ENCODE measurements around the gene CFB. TPM values are rescaled to one million over a fixed set of nuclear protein-coding genes. Genes with fewer than 3 reads are reported as not detected.
"Not testable (repeated sequence)": the region's sequence is repeated elsewhere in the genome, so short reads cannot be mapped to it uniquely, and the experiment has no call there.

The CFB gene
- total RNA-seq, 1 donor from 2014 or later: 476 TPM

DNA sequence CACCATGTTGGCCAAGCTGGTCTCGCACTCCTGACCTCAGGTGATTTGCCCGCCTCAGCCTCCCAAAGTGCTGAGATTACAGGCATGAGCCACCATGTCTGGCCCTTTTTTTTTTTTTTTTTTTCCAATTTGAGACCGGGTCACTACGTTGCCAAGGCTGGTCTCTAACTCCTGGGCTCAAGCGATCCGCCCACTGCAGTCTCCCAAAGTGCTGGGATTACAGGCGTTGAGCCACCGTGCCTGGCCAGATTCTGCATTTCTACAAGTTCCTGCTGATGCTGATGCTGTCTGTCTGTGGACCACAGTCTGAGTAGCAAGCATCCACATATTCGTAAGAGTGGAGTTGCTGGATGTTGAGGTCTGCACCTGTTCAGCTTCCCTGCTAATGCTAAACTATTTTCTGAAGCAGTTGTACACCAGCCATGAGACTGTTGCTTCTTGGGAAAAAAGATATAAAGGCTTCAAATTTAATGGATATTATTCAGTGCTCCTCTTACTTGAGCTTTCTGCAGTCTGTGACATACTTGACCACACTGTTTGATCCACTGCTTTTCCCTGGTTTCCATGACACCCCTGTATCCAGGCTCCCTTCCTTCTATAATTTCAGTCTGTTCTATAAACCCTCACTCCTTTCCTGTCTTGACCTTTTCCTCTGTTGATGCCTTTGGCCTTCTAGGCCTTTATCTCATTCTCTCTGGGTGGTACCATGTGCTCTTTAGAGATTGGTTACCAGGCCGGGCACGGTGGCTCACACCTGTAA lies 33.9 kb upstream of the CFB start:
- DNase-seq (ENCODE audit: low spot score): no peak

DNA sequence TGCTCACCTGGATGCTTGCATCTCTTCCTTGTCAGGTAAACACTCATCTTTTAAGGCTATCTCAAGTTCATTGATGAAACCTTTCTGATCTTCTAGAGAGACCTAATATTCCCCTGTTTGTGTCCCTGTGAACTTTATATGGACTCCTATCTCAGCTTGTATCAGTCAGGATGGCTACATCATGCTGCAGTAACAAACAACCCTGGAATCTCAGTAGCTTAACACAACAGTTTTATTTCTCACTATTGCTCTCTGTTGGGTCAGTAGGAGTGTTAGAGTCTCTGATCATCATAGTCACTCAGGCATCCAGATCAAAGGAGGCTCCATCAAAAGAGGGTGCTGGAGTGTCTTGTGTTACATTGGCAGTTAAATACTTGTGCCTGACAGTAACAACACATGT lies 30.5 kb upstream of the CFB start:
- no peak for DNase-seq (ENCODE audit: low spot score)

DNA sequence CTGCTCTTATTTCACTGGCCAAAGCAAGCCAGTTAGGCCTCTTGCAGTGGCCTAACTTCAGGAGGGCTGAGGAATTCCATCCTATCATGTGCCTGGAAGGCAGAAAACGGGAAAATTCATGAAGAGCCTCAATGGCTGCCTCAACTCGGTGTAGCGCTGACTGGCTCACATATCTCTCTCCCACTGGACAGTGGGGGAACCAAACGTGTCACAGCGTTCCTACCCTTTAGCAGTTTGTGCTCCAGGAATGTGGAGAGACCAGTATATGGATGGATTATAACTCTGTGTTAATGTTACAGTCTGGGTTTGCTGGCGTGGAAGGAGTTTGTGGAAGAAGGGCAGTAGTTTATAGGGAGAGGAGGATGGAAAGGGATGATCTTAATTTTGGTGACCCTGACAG lies 30.1 kb upstream of the CFB start:
- no peak for DNase-seq (ENCODE audit: low spot score)

DNA sequence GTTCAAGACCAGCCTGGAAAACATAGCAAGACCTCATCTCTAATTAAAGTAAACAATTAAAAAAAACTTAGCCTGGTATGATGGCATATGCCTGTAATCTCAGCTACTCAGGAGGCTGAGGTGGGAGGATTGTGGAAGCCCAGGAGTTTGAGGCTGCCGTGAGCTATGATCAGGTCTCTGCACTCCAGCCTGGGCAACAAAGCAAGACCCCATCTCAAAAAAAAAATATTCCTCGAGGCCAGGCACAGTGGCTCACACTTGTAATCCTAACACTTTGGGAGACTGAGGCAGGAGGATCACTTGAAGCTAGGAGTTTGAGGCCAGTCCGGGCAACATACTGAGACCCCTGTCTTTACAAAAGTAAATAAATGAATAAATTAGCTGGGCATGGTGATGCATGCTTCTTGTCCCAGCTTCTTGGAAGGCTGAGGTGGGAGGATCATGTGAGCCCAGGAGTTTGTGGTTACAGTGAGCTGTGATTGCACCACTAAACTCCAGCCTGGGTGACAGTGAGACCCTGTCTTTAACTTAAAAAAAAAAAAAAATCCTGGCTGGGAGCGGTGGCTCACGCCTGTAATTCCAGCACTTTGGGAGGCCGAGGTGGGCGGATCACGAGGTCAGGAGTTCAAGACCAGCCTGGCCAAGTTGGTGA lies 27.7 kb upstream of the CFB start:
- DNase-seq (ENCODE audit: low spot score): no peak

DNA sequence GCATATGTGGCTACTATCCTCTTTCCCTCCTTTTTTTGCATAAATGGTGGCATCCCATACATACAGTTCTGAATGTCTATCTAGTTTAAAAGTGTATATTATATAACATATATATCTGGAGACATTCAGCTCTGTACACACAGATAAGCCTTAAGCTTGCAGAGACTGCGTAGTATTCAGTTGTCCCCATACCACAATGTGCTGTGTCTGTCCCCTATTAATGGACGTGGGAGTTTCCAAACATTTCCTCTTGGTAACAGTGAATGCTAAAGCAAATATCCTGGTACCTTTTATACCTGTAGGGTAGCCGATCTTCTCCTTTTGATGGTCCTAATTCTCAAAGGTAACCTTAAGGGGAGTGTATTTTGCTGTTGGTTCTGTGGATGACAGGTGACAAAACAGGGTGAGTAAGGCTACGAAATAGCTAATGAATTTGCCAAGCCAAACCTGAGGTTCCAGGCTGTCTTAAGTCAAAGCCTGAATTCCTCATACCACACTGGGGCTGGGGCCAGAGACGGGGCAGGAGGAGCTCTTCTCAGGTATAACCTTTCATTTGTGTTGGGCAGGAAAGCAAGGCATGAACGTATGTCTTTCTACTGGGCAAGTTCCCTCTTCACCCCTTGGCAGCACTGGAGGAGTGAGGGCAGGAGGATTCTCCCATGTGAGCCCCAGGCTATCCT lies 26.1 kb upstream of the CFB start:
- no peak for DNase-seq (ENCODE audit: low spot score)

- DNase-seq (ENCODE audit: low spot score): no peak
Observed at GRCh38 chr6:31920811-31921210, 25.1 kb upstream of the CFB start.

- no peak for DNase-seq (ENCODE audit: low spot score)
Observed at GRCh38 chr6:31922942-31923341, 23.0 kb upstream of the CFB start.

GRCh38 chr6:31927242-31927862 lies 18.5 kb upstream of the CFB start, which contains the start of gene C2:
Gene C2 (plus strand): TSS chr6:31927717. CDS start chr6:31927753, 36 bp downstream.
- no peak for DNase-seq (ENCODE audit: low spot score)

GRCh38 chr6:31927863-31928671 lies 17.8 kb upstream of the CFB start:
- DNase-seq (ENCODE audit: low spot score): no peak

GRCh38 chr6:31928672-31928939 lies 17.3 kb upstream of the CFB start:
- no peak for DNase-seq (ENCODE audit: low spot score)

- DNase-seq (ENCODE audit: low spot score): no peak
Observed at GRCh38 chr6:31930962-31931361, 14.9 kb upstream of the CFB start.

DNA sequence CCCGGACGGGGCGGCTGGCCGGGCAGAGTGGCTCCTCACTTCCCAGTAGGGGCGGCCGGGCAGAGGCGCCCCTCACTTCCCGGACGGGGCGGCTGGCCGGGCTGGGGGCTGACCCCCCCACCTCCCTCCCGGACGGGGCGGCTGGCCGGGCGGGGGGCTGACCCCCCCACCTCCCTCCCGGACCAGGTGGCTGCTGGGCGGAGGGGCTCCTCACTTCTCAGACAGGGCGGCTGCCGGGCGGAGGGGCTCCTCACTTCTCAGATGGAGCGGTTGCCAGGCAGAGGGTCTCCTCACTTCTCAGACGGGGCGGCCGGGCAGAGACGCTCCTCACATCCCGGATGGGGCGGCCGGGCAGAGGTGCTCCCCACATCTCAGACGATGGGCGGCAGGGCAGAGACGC lies 13.8 kb upstream of the CFB start:
- DNase-seq (ENCODE audit: low spot score): not testable (repeated sequence)

DNA sequence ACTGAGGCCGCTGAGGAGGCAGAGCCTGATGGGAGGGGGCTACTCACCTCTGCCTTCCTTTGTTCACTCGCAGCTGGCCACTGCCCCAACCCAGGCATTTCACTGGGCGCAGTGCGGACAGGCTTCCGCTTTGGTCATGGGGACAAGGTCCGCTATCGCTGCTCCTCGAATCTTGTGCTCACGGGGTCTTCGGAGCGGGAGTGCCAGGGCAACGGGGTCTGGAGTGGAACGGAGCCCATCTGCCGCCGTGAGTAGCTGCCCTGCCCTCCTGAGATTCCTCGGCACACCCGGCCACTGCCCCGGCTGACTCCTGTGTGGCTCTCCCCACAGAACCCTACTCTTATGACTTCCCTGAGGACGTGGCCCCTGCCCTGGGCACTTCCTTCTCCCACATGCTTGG lies 12.4 kb upstream of the CFB start:
- DNase-seq (ENCODE audit: low spot score): no peak

DNA sequence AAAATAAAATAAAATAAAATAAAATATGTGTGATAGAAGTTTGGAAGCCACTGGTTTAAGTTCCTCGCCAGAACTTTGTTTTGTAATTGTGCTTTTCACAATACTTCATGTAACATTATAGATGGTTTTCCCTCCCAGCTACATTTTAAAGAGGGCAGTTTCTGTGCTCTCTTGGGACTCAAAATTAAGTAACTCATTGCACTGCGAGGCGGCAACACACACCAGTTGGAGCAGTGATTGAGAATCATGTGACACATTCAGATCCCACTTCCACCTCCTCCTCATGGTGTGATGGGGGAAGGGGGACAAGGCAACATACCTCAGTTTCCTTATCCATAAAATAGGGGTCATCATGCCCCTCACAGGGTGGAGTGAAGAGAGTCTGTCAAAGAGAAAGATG lies 10.9 kb upstream of the CFB start:
- no peak for DNase-seq (ENCODE audit: low spot score)

GRCh38 chr6:31935823-31936222 lies 10.1 kb upstream of the CFB start:
- no peak for DNase-seq (ENCODE audit: low spot score)

DNA sequence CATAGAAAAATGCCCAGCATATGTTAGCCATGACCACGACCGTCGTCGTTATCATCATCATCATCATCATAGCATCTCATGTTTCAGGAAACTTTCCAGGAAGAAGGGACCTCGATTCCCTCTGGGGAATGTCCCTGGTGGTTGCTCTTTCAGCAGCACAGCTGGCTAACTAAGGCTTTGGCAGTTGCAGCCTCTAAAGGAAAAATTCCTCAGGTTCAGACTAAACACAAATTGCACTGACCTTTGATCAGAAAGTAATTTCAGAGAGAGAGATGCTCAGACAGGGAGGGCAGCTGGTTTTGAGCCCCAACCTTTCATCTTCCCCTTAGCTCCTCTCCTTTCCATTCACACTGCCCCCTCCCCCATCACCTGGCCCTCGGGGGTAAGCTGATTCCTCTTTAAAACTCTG lies 5.6 kb upstream of the CFB start:
- no peak for DNase-seq (ENCODE audit: low spot score)

DNA sequence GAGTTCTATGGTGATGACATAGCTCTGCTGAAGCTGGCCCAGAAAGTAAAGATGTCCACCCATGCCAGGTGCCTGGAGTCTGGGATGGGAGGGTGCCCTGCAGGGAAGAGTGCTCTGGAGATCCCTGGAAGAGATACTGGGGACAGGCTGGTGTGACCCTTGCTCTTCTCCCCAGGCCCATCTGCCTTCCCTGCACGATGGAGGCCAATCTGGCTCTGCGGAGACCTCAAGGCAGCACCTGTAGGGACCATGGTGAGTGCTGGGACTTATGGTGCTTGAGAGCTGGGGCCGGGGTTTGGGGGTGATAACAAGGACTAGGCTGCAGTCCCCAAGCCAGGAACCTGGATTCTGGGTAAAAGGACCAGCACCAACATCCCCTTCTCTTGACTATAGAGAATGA lies 2.2 kb upstream of the CFB start:
- DNase-seq (ENCODE audit: low spot score): no peak

DNA sequence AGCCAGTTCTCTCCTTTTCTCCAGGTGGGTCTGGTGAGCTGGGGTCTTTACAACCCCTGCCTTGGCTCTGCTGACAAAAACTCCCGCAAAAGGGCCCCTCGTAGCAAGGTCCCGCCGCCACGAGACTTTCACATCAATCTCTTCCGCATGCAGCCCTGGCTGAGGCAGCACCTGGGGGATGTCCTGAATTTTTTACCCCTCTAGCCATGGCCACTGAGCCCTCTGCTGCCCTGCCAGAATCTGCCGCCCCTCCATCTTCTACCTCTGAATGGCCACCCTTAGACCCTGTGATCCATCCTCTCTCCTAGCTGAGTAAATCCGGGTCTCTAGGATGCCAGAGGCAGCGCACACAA lies 765 bp upstream of the CFB start:
- DNase-seq (ENCODE audit: low spot score): no peak

DNA sequence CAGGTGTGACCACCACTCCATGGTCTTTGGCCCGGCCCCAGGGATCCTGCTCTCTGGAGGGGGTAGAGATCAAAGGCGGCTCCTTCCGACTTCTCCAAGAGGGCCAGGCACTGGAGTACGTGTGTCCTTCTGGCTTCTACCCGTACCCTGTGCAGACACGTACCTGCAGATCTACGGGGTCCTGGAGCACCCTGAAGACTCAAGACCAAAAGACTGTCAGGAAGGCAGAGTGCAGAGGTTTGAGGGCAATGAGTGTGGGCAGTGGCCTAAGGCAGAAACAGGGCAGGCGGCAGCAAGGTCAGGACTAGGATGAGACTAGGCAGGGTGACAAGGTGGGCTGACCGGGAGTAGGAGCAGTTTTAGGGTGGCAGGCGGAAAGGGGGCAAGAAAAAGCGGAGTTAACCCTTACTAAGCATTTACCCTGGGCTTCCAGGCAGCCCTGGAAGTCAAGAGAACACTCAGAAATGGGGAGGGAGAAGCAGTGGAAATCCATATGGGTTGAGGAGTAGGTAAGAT lies 533 bp downstream of the CFB start:
- DNase-seq (ENCODE audit: low spot score): no peak

- DNase-seq (ENCODE audit: low spot score): no peak
Observed at GRCh38 chr6:31947070-31947675, 1.3 kb downstream of the CFB start.

GRCh38 chr6:31947864-31948263 lies 2.0 kb downstream of the CFB start:
- no peak for DNase-seq (ENCODE audit: low spot score)

Data from mucosa of gallbladder (tissue), 1 donor.